GM12891 (cell line): Measurements from ENCODE around the gene FSD1.
"Not testable (repeated sequence)": the region's sequence is repeated elsewhere in the genome, so short reads cannot be mapped to it uniquely, and the experiment has no call there.

Experiments used
- DNase-seq: peaks from one replicate; pipeline ENCODE4 v3.0.0; 2011; ENCODE audit warnings: low spot score; ENCODE audit not compliant: insufficient read length
- FAIRE-seq: peaks from 2 replicates; lab custom pipeline; 2011; peaks lifted over from hg19 to GRCh38; lab: Jason Lieb, UNC
- PAX5 ChIP-seq: IDR thresholded peaks from 2 replicates; pipeline ENCODE4 v1.6.1; 2011; ENCODE audit warnings: low read length, moderate library complexity, mild to moderate bottlenecking; ENCODE audit not compliant: insufficient read depth, severe bottlenecking
- POLR2A ChIP-seq: IDR thresholded peaks from 2 replicates; pipeline ENCODE4 v1.6.1; 2011; ENCODE audit warnings: low read depth, low read length, control low read depth
- POLR2AphosphoS5 ChIP-seq: IDR thresholded peaks from 2 replicates; pipeline ENCODE4 v1.6.1; 2011; ENCODE audit warnings: low read depth, low read length, control low read depth
- POU2F2 ChIP-seq: IDR thresholded peaks from 2 replicates; pipeline ENCODE4 v1.6.1; 2011; ENCODE audit warnings: low read depth, mild to moderate bottlenecking, control low read depth, low read length, moderate library complexity
- SPI1 ChIP-seq: IDR thresholded peaks from 2 replicates; pipeline ENCODE4 v1.6.1; 2011; ENCODE audit warnings: low read depth, low read length, control low read depth
- TAF1 ChIP-seq: IDR thresholded peaks from 2 replicates; pipeline ENCODE4 v1.6.1; 2011; ENCODE audit warnings: low read depth, low read length, control low read depth

Gene FSD1

GRCh38 chr19:4284974-4285373 lies 19.4 kb upstream of the FSD1 start:
- FAIRE-seq = no peak
- no peak for TF ChIP-seq SPI1
- no peak for TF ChIP-seq PAX5
- TF ChIP-seq TAF1 = no peak
- TF ChIP-seq POLR2AphosphoS5 = no peak
- TF ChIP-seq POU2F2 = no peak

GRCh38 chr19:4286141-4286540 lies 18.3 kb upstream of the FSD1 start:
- not testable (repeated sequence) for DNase-seq, FAIRE-seq

More at GRCh38 chr19:4284974-4285373, 19.4 kb upstream of the FSD1 start:
- DNase-seq = no peak

- FAIRE-seq = no peak
- TF ChIP-seq SPI1 (no peak), POLR2AphosphoS5 (no peak), POLR2A (no peak), PAX5 (no peak), POU2F2 (no peak), TAF1 (no peak)
- DNase-seq = no peak
Observed at GRCh38 chr19:4288091-4288777, 16.2 kb upstream of the FSD1 start.

GRCh38 chr19:4291184-4291732 lies 13.1 kb upstream of the FSD1 start:
- DNase-seq = no peak
- TF ChIP-seq TAF1 (no peak), POU2F2 (no peak), PAX5 (no peak)
- no peak for FAIRE-seq

- DNase-seq = no peak
- TF ChIP-seq POU2F2 (no peak), SPI1 (no peak)
- FAIRE-seq = no peak
Observed at GRCh38 chr19:4292515-4292914, 11.9 kb upstream of the FSD1 start.

- FAIRE-seq (no peak), DNase-seq (no peak)
- TF ChIP-seq TAF1 (no peak), POLR2AphosphoS5 (no peak), POLR2A (no peak), POU2F2 (no peak), SPI1 (no peak), PAX5 (no peak)
Observed at GRCh38 chr19:4294389-4294788, 10.0 kb upstream of the FSD1 start.

- DNase-seq = no peak
Observed at GRCh38 chr19:4295972-4296771, 8.2 kb upstream of the FSD1 start.

GRCh38 chr19:4297901-4298809 lies 6.2 kb upstream of the FSD1 start:
- no peak for TF ChIP-seq SPI1
- TF ChIP-seq POU2F2 = no peak
- no peak for TF ChIP-seq POLR2AphosphoS5
- no peak for TF ChIP-seq POLR2A
- TF ChIP-seq TAF1 = no peak
- no peak for TF ChIP-seq PAX5
- DNase-seq (no peak), FAIRE-seq (no peak)

More at GRCh38 chr19:4295972-4296771, 8.2 kb upstream of the FSD1 start:
- no peak for TF ChIP-seq TAF1
- TF ChIP-seq POU2F2 = no peak
- TF ChIP-seq SPI1 = no peak
- FAIRE-seq = no peak

- FAIRE-seq = no peak
- TF ChIP-seq POLR2AphosphoS5 (no peak), POLR2A (no peak), TAF1 (no peak), POU2F2 (no peak), SPI1 (no peak), PAX5 (no peak)
- DNase-seq = no peak
Observed at GRCh38 chr19:4298810-4299550, 5.4 kb upstream of the FSD1 start.

GRCh38 chr19:4300589-4300988 lies 3.8 kb upstream of the FSD1 start:
- FAIRE-seq (no peak), DNase-seq (no peak)

More at GRCh38 chr19:4300589-4300988, 3.8 kb upstream of the FSD1 start:
- TF ChIP-seq PAX5 (no peak), TAF1 (no peak), POLR2A (no peak), SPI1 (no peak), POLR2AphosphoS5 (no peak), POU2F2 (no peak)
